Measurements from ENCODE around the gene MPI.

DNA sequence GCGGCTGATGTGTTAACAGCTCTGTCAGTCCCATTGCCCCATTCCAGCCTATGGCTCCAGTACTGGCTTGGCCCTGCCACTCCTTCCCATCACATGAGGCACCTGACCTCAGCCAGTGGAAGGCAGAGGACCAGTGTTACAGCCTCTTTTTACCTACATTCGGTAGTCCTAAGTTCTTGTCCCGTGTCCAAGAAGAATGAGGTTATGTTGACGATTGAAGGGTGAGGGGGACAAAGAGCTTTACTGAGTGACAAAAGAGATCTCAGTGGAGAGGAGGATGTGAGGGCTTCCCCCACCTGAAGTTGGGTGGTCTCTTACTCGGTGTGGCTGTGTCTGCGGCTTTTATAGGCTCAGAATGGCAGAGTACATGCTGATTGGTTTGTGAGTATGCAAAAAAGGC, 7.3 kb upstream of the MPI start:
- TF ChIP-seq, protein P1, sequence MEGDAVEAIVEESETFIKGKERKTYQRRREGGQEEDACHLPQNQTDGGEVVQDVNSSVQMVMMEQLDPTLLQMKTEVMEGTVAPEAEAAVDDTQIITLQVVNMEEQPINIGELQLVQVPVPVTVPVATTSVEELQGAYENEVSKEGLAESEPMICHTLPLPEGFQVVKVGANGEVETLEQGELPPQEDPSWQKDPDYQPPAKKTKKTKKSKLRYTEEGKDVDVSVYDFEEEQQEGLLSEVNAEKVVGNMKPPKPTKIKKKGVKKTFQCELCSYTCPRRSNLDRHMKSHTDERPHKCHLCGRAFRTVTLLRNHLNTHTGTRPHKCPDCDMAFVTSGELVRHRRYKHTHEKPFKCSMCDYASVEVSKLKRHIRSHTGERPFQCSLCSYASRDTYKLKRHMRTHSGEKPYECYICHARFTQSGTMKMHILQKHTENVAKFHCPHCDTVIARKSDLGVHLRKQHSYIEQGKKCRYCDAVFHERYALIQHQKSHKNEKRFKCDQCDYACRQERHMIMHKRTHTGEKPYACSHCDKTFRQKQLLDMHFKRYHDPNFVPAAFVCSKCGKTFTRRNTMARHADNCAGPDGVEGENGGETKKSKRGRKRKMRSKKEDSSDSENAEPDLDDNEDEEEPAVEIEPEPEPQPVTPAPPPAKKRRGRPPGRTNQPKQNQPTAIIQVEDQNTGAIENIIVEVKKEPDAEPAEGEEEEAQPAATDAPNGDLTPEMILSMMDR (IDR thresholded peaks at IDR 0.05), result no peak
- no peak for TF ChIP-seq TAF1 (IDR thresholded peaks at IDR 0.05; ENCODE audit: borderline replicate concordance, low read depth, low read length)
- TF ChIP-seq POLR2AphosphoS5 (IDR thresholded peaks at IDR 0.05; ENCODE audit: low read depth, low read length), result no peak
- TF ChIP-seq FOXM1 (IDR thresholded peaks at IDR 0.05; ENCODE audit: low read depth), result no peak
- no peak for TF ChIP-seq RAD21 (IDR thresholded peaks at IDR 0.05; ENCODE audit: low read length)
- TF ChIP-seq, protein P2, sequence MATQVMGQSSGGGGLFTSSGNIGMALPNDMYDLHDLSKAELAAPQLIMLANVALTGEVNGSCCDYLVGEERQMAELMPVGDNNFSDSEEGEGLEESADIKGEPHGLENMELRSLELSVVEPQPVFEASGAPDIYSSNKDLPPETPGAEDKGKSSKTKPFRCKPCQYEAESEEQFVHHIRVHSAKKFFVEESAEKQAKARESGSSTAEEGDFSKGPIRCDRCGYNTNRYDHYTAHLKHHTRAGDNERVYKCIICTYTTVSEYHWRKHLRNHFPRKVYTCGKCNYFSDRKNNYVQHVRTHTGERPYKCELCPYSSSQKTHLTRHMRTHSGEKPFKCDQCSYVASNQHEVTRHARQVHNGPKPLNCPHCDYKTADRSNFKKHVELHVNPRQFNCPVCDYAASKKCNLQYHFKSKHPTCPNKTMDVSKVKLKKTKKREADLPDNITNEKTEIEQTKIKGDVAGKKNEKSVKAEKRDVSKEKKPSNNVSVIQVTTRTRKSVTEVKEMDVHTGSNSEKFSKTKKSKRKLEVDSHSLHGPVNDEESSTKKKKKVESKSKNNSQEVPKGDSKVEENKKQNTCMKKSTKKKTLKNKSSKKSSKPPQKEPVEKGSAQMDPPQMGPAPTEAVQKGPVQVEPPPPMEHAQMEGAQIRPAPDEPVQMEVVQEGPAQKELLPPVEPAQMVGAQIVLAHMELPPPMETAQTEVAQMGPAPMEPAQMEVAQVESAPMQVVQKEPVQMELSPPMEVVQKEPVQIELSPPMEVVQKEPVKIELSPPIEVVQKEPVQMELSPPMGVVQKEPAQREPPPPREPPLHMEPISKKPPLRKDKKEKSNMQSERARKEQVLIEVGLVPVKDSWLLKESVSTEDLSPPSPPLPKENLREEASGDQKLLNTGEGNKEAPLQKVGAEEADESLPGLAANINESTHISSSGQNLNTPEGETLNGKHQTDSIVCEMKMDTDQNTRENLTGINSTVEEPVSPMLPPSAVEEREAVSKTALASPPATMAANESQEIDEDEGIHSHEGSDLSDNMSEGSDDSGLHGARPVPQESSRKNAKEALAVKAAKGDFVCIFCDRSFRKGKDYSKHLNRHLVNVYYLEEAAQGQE (IDR thresholded peaks at IDR 0.05; ENCODE audit: low read depth, low read length), result no peak
- no peak for TF ChIP-seq SIN3A (IDR thresholded peaks at IDR 0.05; ENCODE audit: borderline replicate concordance, low read depth, low read length)
- no peak for TF ChIP-seq NFIC (IDR thresholded peaks at IDR 0.05; ENCODE audit: borderline replicate concordance)

All from SK-N-SH (cell line).